ENCODE measurements around the gene TNIP1. TPM values are rescaled to one million over a fixed set of nuclear protein-coding genes. Genes with fewer than 3 reads are reported as not detected.

The TNIP1 gene
- total RNA-seq, 1 experiment from 2014 or later: 339 TPM

- Mint-ChIP-seq H3K27me3 (ENCODE audit: unreplicated experiment) (no peaks in the 10 kb centered on the region), H3K27ac (ENCODE audit: unreplicated experiment) (no peak overlapping the region), H3K4me3 (ENCODE audit: low read depth, unreplicated experiment) (no peak overlapping the region), H3K4me1 (ENCODE audit: low read depth, unreplicated experiment) (no peaks in the 10 kb centered on the region), H3K36me3 (ENCODE audit: insufficient read depth, unreplicated experiment) (peaks cover 98% of the 10 kb centered on the region), H3K9me3 (ENCODE audit: low read depth, unreplicated experiment) (no peaks in the 10 kb centered on the region)
- no peak for TF ChIP-seq CTCF (IDR thresholded peaks at IDR 0.05; ENCODE audit: unreplicated experiment)
- DNase-seq: no peak
- no TSS peak for BruUV-seq (replicated peaks)
- CTCF ChIA-PET: no interaction called here
- intact Hi-C loops (cut with micrococcal nuclease; ENCODE audit: unreplicated experiment): no loop called here
Measured at GRCh38 chr5:151027961-151028479, 52.8 kb downstream of the TNIP1 start.

- no peak overlapping the region for H3K4me3 Mint-ChIP-seq (ENCODE audit: low read depth, unreplicated experiment)
- no peaks in the 10 kb centered on the region for H3K4me1 Mint-ChIP-seq (ENCODE audit: low read depth, unreplicated experiment)
- no peaks in the 10 kb centered on the region for H3K9me3 Mint-ChIP-seq (ENCODE audit: low read depth, unreplicated experiment)
- no TSS peak for BruUV-seq (replicated peaks)
- H3K27ac Mint-ChIP-seq (ENCODE audit: unreplicated experiment): no peak overlapping the region
- intact Hi-C loops (cut with micrococcal nuclease; ENCODE audit: unreplicated experiment): no loop called here
- no peak for TF ChIP-seq CTCF (IDR thresholded peaks at IDR 0.05; ENCODE audit: unreplicated experiment)
- DNase-seq: no peak
- H3K36me3 Mint-ChIP-seq (ENCODE audit: insufficient read depth, unreplicated experiment): peaks cover 93% of the 10 kb centered on the region
- no peaks in the 10 kb centered on the region for H3K27me3 Mint-ChIP-seq (ENCODE audit: unreplicated experiment)
- CTCF ChIA-PET: no interaction called here
Measured at GRCh38 chr5:151026679-151027078, 54.2 kb downstream of the TNIP1 start.

- DNase-seq: no peak
- Mint-ChIP-seq H3K4me1 (ENCODE audit: low read depth, unreplicated experiment) (no peaks in the 10 kb centered on the region), H3K9me3 (ENCODE audit: low read depth, unreplicated experiment) (no peaks in the 10 kb centered on the region), H3K4me3 (ENCODE audit: low read depth, unreplicated experiment) (no peak overlapping the region), H3K36me3 (ENCODE audit: insufficient read depth, unreplicated experiment) (peaks cover 90% of the 10 kb centered on the region), H3K27ac (ENCODE audit: unreplicated experiment) (peak overlapping the region; percentile 33), H3K27me3 (ENCODE audit: unreplicated experiment) (no peaks in the 10 kb centered on the region)
- CTCF ChIA-PET: no interaction called here
- TF ChIP-seq CTCF (IDR thresholded peaks at IDR 0.05; ENCODE audit: unreplicated experiment): no peak
- BruUV-seq (replicated peaks): no TSS peak
- intact Hi-C loops (cut with micrococcal nuclease; ENCODE audit: unreplicated experiment): no loop called here
Measured at GRCh38 chr5:151026088-151026487, 54.7 kb downstream of the TNIP1 start.

- no peak for DNase-seq
- peak overlapping the region; percentile 10 for H3K27ac Mint-ChIP-seq (ENCODE audit: unreplicated experiment)
- no TSS peak for BruUV-seq (replicated peaks)
- no peak for TF ChIP-seq CTCF (IDR thresholded peaks at IDR 0.05; ENCODE audit: unreplicated experiment)
- H3K36me3 Mint-ChIP-seq (ENCODE audit: insufficient read depth, unreplicated experiment): peaks cover 89% of the 10 kb centered on the region
- no peaks in the 10 kb centered on the region for H3K27me3 Mint-ChIP-seq (ENCODE audit: unreplicated experiment)
- no peak overlapping the region for H3K4me3 Mint-ChIP-seq (ENCODE audit: low read depth, unreplicated experiment)
- H3K4me1 Mint-ChIP-seq (ENCODE audit: low read depth, unreplicated experiment): no peaks in the 10 kb centered on the region
- H3K9me3 Mint-ChIP-seq (ENCODE audit: low read depth, unreplicated experiment): no peaks in the 10 kb centered on the region
- intact Hi-C loops (cut with micrococcal nuclease; ENCODE audit: unreplicated experiment): no loop called here
- CTCF ChIA-PET: no interaction called here
Measured at GRCh38 chr5:151025250-151025606, 55.6 kb downstream of the TNIP1 start.

All from Calu3 (cell line).